ENCODE data around the gene PPIL4. TPM values are rescaled to one million over a fixed set of nuclear protein-coding genes. Genes with fewer than 3 reads are reported as not detected.

The PPIL4 gene
- total and polyA plus RNA-seq, 10 of the 15 experiments (the other 5 are each of a cell fraction or from before 2014, with no cell fraction given), result 8.0 to 28.4 (median 24.3) TPM

- H3K27me3 ChIP-seq (replicated peaks in 1 of 2; ENCODE audit: control insufficient read depth in 2 of 2, insufficient read depth in 2 of 2, low read length in 1 of 2), result no peaks in the 10 kb centered on the region
- no peak overlapping the region for H2AFZ ChIP-seq (ENCODE audit: control insufficient read depth, low read depth, low read length)
- DNase-seq (ENCODE audit: low read depth, low spot score) (no peak), ATAC-seq (peak; percentile 53), FAIRE-seq (no peak)
- peak overlapping the region; percentile 28; the same call in 1 of the 2 replicates for H3K9ac ChIP-seq (ENCODE audit: control insufficient read depth, insufficient read depth, low read length)
- 23% methylated on average over 30 of the region's 30 CpGs for WGBS (ENCODE audit: insufficient coverage, insufficient replicate concordance, low lambda C conversion rate, missing lambda C conversion rate)
- H3K4me3 ChIP-seq, result peak overlapping the region; percentile 44; the same call in 1 of the 2 replicates
- ChIA-PET POLR2A (interaction anchor here (0.9 to 2.8 kb wide), 6 partner anchors 10 to 420 kb away, joined by 3 to 6 read pairs (median 4); no protein-coding TSS in a partner anchor), RAD21 (ENCODE audit: unreplicated experiment) (interaction anchor here (0.7 to 3.5 kb wide), 17 partner anchors 9 to 446 kb away, joined by 3 to 28 read pairs (median 4); partner anchors contain the start of gene TAB2), SMC1A (ENCODE audit: uncharacterized antibody, unreplicated experiment) (interaction anchor here (0.9 to 4.0 kb wide), 16 partner anchors 22 to 445 kb away, joined by 3 to 42 read pairs (median 4); no protein-coding TSS in a partner anchor), CTCF (interaction anchor here (0.6 to 2.7 kb wide), 14 partner anchors 10 to 446 kb away, joined by 3 to 26 read pairs (median 4); partner anchors contain the start of gene PPIL4)
- BruUV-seq (replicated peaks), result no TSS peak
- H3K36me3 ChIP-seq (ENCODE audit: control insufficient read depth in 2 of 2, insufficient read depth in 2 of 2, low read length in 1 of 2), result peaks cover 14 to 16% of the 10 kb centered on the region in 2 experiments; a peak in 3 of 4 replicates
- H3K9me3 ChIP-seq (replicated peaks; ENCODE audit: control insufficient read depth, insufficient read depth, low read length), result no peaks in the 10 kb centered on the region
- H4K20me1 ChIP-seq (ENCODE audit: control insufficient read depth, insufficient read depth), result 0 out of 2 replicates have a peak, but pooled peaks cover 6% of the 10 kb centered on the region
- H3K79me2 ChIP-seq (ENCODE audit: control insufficient read depth, insufficient read depth, low read length), result peaks cover 85% of the 10 kb centered on the region
- intact Hi-C loops (cut with micrococcal nuclease; ENCODE audit: unreplicated experiment) (no loop called here), in situ Hi-C loops (cut with MboI) (no loop called here)
- peak overlapping the region; percentile 70 for H3K4me2 ChIP-seq (ENCODE audit: control insufficient read depth, insufficient read depth)
- H3K4me1 ChIP-seq (ENCODE audit: control insufficient read depth, insufficient read depth, low read length), result peaks cover 56% of the 10 kb centered on the region
- peak overlapping the region; percentile 7 for H3K27ac ChIP-seq (ENCODE audit: control insufficient read depth, insufficient read depth)
- TF ChIP-seq SIN3A (IDR thresholded peaks at IDR 0.05; ENCODE audit: low read depth, low read length) (0 out of 2 replicates have a peak, but pooled peaks have one; percentile 0), ZBTB33 (IDR thresholded peaks at IDR 0.05) (no peak), RCOR1 (conservative IDR thresholded peaks at IDR 0.05; ENCODE audit: low read depth, low read length) (no peak), POLR2AphosphoS5 (IDR thresholded peaks at IDR 0.05; ENCODE audit: low read length) (no peak; the same call in 1 of the 2 replicates), HDAC2 (IDR thresholded peaks at IDR 0.05) (no peak), REST (IDR thresholded peaks at IDR 0.05; ENCODE audit: low read depth, low read length) (peak; percentile 78), ZNF622 (IDR thresholded peaks at IDR 0.05) (no peak), ATF3 (IDR thresholded peaks at IDR 0.05; ENCODE audit: borderline replicate concordance, extremely low read depth, low read depth, low read length) (no peak), GABPA (IDR thresholded peaks at IDR 0.05; ENCODE audit: low read depth) (no peak), POU2F2 (IDR thresholded peaks at IDR 0.05; ENCODE audit: borderline replicate concordance, low read depth, low read length) (no peak), IKZF1 (conservative IDR thresholded peaks at IDR 0.05) (0 out of 2 replicates have a peak, but pooled peaks have one; percentile 13), EED (IDR thresholded peaks at IDR 0.05; ENCODE audit: low read depth) (peak; percentile 31; the same call in 1 of the 2 replicates), CREM (IDR thresholded peaks at IDR 0.05; ENCODE audit: low read depth) (0 out of 2 replicates have a peak, but pooled peaks have one; percentile 20), ETV6 (conservative IDR thresholded peaks at IDR 0.05 in 1 of 2, IDR thresholded peaks at IDR 0.05 in 1 of 2; ENCODE audit: borderline replicate concordance in 1 of 2, low read depth in 1 of 2) (no peak), ELK1 (IDR thresholded peaks at IDR 0.05; ENCODE audit: low read depth, low read length) (no peak), SMARCA5 (IDR thresholded peaks at IDR 0.05) (no peak)
Measured at GRCh38 chr6:149474108-149474935, 71.5 kb downstream of the PPIL4 start.
